Measurements from ENCODE around the gene SAXO1. TPM values are rescaled to one million over a fixed set of nuclear protein-coding genes. Genes with fewer than 3 reads are reported as not detected.

SAXO1 gene
- total RNA-seq, 1 donor from 2014 or later = not detected

- intact Hi-C loops (cut with DNase I) = no loop called here
- Histone ChIP-seq H3K4me1 (peaks cover 11% of the 10 kb centered on the region), H3K36me3 (no peaks in the 10 kb centered on the region), H3K4me3 (no peak overlapping the region), H3K27me3 (no peaks in the 10 kb centered on the region), H3K9me3 (no peaks in the 10 kb centered on the region), H3K27ac (no peak overlapping the region)
- TF ChIP-seq POLR2AphosphoS5 (IDR thresholded peaks at IDR 0.05; ENCODE audit: insufficient read depth in 1 of 2, low read depth in 1 of 2) (no peak), CTCF (IDR thresholded peaks at IDR 0.05) (no peak), POLR2A (IDR thresholded peaks at IDR 0.05) (no peak)
- DNase-seq (ENCODE audit: extremely low spot score in 2 of 2) = no peak
Observed at GRCh38 chr9:18910435-18910834, 122.6 kb downstream of the SAXO1 start.

GRCh38 chr9:18909140-18910018, 123.6 kb downstream of the SAXO1 start:
- peaks cover 11% of the 10 kb centered on the region for H3K4me1 ChIP-seq
- H3K27me3 ChIP-seq = no peaks in the 10 kb centered on the region

GRCh38 chr9:18907927-18908625, 124.9 kb downstream of the SAXO1 start:
- no peaks in the 10 kb centered on the region for H3K27me3 ChIP-seq
- intact Hi-C loops (cut with DNase I) = no loop called here
- H3K4me3 ChIP-seq = no peak overlapping the region
- no peak for TF ChIP-seq POLR2A (IDR thresholded peaks at IDR 0.05)
- no peak for TF ChIP-seq POLR2AphosphoS5 (IDR thresholded peaks at IDR 0.05; ENCODE audit: insufficient read depth in 1 of 2, low read depth in 1 of 2)
- TF ChIP-seq CTCF (IDR thresholded peaks at IDR 0.05) = no peak
- H3K9me3 ChIP-seq = no peaks in the 10 kb centered on the region
- no peak for DNase-seq (ENCODE audit: extremely low spot score in 2 of 2)
- H3K27ac ChIP-seq = no peak overlapping the region
- H3K4me1 ChIP-seq = peaks cover 11% of the 10 kb centered on the region
- no peaks in the 10 kb centered on the region for H3K36me3 ChIP-seq

More at GRCh38 chr9:18909140-18910018, 123.6 kb downstream of the SAXO1 start:
- no peaks in the 10 kb centered on the region for H3K9me3 ChIP-seq
- DNase-seq (ENCODE audit: extremely low spot score in 2 of 2) = no peak
- H3K27ac ChIP-seq = no peak overlapping the region
- H3K4me3 ChIP-seq = no peak overlapping the region
- H3K36me3 ChIP-seq = no peaks in the 10 kb centered on the region
- intact Hi-C loops (cut with DNase I) = no loop called here
- TF ChIP-seq CTCF (IDR thresholded peaks at IDR 0.05) (no peak), POLR2AphosphoS5 (IDR thresholded peaks at IDR 0.05; ENCODE audit: insufficient read depth in 1 of 2, low read depth in 1 of 2) (no peak), POLR2A (IDR thresholded peaks at IDR 0.05) (no peak)

GRCh38 chr9:18906656-18907395, 126.2 kb downstream of the SAXO1 start:
- TF ChIP-seq CTCF (IDR thresholded peaks at IDR 0.05) (no peak), POLR2AphosphoS5 (IDR thresholded peaks at IDR 0.05; ENCODE audit: insufficient read depth in 1 of 2, low read depth in 1 of 2) (no peak), POLR2A (IDR thresholded peaks at IDR 0.05) (no peak)
- intact Hi-C loops (cut with DNase I) = no loop called here
- Histone ChIP-seq H3K27me3 (no peaks in the 10 kb centered on the region), H3K9me3 (no peaks in the 10 kb centered on the region), H3K36me3 (no peaks in the 10 kb centered on the region), H3K27ac (no peak overlapping the region), H3K4me1 (peaks cover 11% of the 10 kb centered on the region), H3K4me3 (no peak overlapping the region)
- peak in 1 of 2 donors; percentile 74 for DNase-seq (ENCODE audit: extremely low spot score in 2 of 2)

Measured in vagina (tissue), 2 donors.